Measurements from ENCODE around the gene NMT2. TPM values are rescaled to one million over a fixed set of nuclear protein-coding genes. Genes with fewer than 3 reads are reported as not detected.

The NMT2 gene
- total and polyA plus RNA-seq, 4 donors, result 9.6 to 19.1 (median 17.0) TPM

GRCh38 chr10:15147594-15148392, 20.7 kb downstream of the NMT2 start:
- H3K4me1 ChIP-seq (ENCODE audit: control insufficient read depth in 4 of 4, insufficient read depth in 4 of 4, low read length in 3 of 4), result peaks cover 3 to 11% (median 6%) of the 10 kb centered on the region in 4 donors
- TF ChIP-seq HNF4G (IDR thresholded peaks at IDR 0.05), result no peak
- WGBS, result 92% methylated on average over 4 of the region's 4 CpGs
- DNase-seq (ENCODE audit: low spot score), result no peak
- no peaks in the 10 kb centered on the region for H3K36me3 ChIP-seq (ENCODE audit: control insufficient read depth in 4 of 4, insufficient read depth in 3 of 4, low read depth in 1 of 4, low read length in 3 of 4)
- no peak overlapping the region for H3K27ac ChIP-seq (ENCODE audit: low read depth in 1 of 2, low read length in 2 of 2)
- H3K9me3 ChIP-seq (ENCODE audit: control insufficient read depth in 4 of 4, low read length in 3 of 4), result no peaks in the 10 kb centered on the region
- H3K27me3 ChIP-seq (ENCODE audit: control insufficient read depth in 4 of 4, insufficient read depth in 4 of 4, low read length in 3 of 4), result no peaks in the 10 kb centered on the region
- no peak overlapping the region for H3K4me3 ChIP-seq (ENCODE audit: low read depth in 1 of 3, low read length in 3 of 3)
- no peak overlapping the region for H3K9ac ChIP-seq (ENCODE audit: low read depth in 1 of 2, low read length in 2 of 2)

- no peak overlapping the region for H3K9ac ChIP-seq (ENCODE audit: low read depth in 1 of 2, low read length in 2 of 2)
- no peak for TF ChIP-seq ZBTB33 (IDR thresholded peaks at IDR 0.05)
- no peak for TF ChIP-seq YY1 (IDR thresholded peaks at IDR 0.05)
- TF ChIP-seq TAF1 (conservative IDR thresholded peaks at IDR 0.05), result no peak
- no peak for TF ChIP-seq MAX (IDR thresholded peaks at IDR 0.05)
- TF ChIP-seq EGR1 (IDR thresholded peaks at IDR 0.05; ENCODE audit: low read depth in 2 of 2), result no peak
- TF ChIP-seq HNF4G (IDR thresholded peaks at IDR 0.05), result no peak
- TF ChIP-seq REST (IDR thresholded peaks at IDR 0.05), result no peak
- TF ChIP-seq FOXA2 (IDR thresholded peaks at IDR 0.05), result no peak
- TF ChIP-seq JUND (IDR thresholded peaks at IDR 0.05), result no peak
- no peak for TF ChIP-seq NR2F2 (IDR thresholded peaks at IDR 0.05)
- no peak for TF ChIP-seq RXRA (IDR thresholded peaks at IDR 0.05)
- no peak for TF ChIP-seq GABPA (IDR thresholded peaks at IDR 0.05 in 1 of 2, conservative IDR thresholded peaks at IDR 0.05 in 1 of 2)
- DNase-seq (ENCODE audit: low spot score), result no peak
- H3K9me3 ChIP-seq (ENCODE audit: control insufficient read depth in 4 of 4, low read length in 3 of 4), result no peaks in the 10 kb centered on the region
- no peak overlapping the region for H3K4me3 ChIP-seq (ENCODE audit: low read depth in 1 of 3, low read length in 3 of 3)
- H3K27ac ChIP-seq (ENCODE audit: low read depth in 1 of 2, low read length in 2 of 2), result no peak overlapping the region
- no peaks in the 10 kb centered on the region for H3K27me3 ChIP-seq (ENCODE audit: control insufficient read depth in 4 of 4, insufficient read depth in 4 of 4, low read length in 3 of 4)
- 90% methylated on average over 7 of the region's 7 CpGs for WGBS
- H3K4me1 ChIP-seq (ENCODE audit: control insufficient read depth in 4 of 4, insufficient read depth in 4 of 4, low read length in 3 of 4), result peaks cover 0 to 9% (median 1%) of the 10 kb centered on the region in 4 donors
- no peaks in the 10 kb centered on the region for H3K36me3 ChIP-seq (ENCODE audit: control insufficient read depth in 4 of 4, insufficient read depth in 3 of 4, low read depth in 1 of 4, low read length in 3 of 4)
Observed at GRCh38 chr10:15146366-15146765, 22.1 kb downstream of the NMT2 start.
